Activated CD8-positive, alpha-beta memory T cell treated with anti-CD3 and anti-CD28 coated beads for 24 hours (primary cell): ENCODE data around the gene KRT12.

Experiments
- DNase-seq: peaks from one replicate; pipeline ENCODE4 v3.0.0-alpha.2; 2020

Gene KRT12

DNA sequence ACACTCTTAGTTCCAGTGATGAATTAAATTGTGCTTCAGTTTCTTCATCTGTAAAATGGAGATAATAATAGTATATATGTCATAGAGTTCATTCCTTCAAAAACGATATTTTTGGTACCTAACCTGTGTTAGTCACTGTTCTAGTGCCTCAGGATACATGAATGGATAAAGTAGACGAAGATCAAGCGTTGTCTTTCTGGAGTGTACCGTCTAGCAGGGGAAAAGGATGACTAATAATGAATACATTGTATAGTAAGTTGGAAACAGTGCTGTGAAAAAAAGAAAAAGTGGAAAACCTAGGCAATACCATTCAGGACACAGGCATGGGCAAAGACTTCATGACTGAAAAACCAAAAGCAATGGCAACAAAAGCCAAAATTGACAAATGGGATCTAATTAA, 53.2 kb downstream of the KRT12 start:
- no peak for DNase-seq

DNA sequence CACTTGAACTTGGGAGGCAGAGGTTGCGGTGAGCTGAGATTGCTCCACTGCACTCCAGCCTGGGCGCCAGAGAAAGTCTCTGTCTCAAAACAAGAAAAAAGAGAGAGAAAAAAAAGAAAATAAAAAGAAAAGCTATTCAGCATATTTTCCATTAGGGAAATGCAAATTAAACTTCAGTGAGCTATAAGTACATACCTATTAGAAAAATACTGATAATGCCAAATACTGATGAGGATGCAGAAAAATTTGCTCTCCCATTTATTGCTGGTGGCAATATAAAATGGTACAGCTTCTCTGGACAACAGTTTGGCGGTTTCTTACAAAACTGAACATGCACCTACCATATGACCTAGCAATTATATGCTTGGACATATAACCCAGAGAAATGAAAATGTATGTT, 54.4 kb downstream of the KRT12 start:
- DNase-seq = no peak
